ENCODE results near the gene GMDS. TPM values are rescaled to one million over a fixed set of nuclear protein-coding genes. Genes with fewer than 3 reads are reported as not detected.

GMDS gene
- total RNA-seq, 1 experiment from 2014 or later = 27.6 TPM

DNA sequence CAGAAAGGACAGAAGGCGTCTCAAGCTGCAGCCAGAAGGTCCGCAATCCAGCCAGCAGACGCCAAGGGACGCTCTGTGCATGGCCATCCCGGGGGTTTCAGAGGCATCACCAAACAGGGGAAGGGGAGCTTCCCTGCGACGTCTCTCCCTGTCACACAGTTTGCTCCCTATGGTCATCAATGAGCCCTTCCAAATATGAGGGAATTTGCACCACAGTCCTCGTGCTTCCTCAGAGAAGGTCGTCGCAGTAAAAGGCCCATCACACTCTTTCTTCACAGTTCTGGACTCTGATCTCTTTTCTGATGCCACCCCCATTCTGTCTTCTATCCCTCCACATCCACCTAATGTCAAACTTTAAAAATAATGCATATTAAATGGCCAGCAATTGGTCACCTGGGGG, 645.9 kb downstream of the GMDS start:
- H4K91ac ChIP-seq (ENCODE audit: insufficient read length, low read depth, low read length) = no peak overlapping the region
- H3K9ac ChIP-seq (ENCODE audit: extremely low read depth, insufficient read length, low read length) = no peak overlapping the region
- H3K4ac ChIP-seq (ENCODE audit: low read depth, low read length) = no peak overlapping the region
- no peak overlapping the region for H2AFZ ChIP-seq (ENCODE audit: low read length)
- no peak overlapping the region for H4K8ac ChIP-seq (replicated peaks; ENCODE audit: insufficient read length, low read depth, low read length)
- H3K36me3 Mint-ChIP-seq (ENCODE audit: insufficient read depth in 1 of 3, low read depth in 3 of 3) = no peaks in the 10 kb centered on the region
- H2BK12ac ChIP-seq (ENCODE audit: insufficient read length, low read depth, low read length) = no peak overlapping the region
- H2BK15ac ChIP-seq (ENCODE audit: low read depth, low read length) = no peak overlapping the region
- no peak overlapping the region for H4K5ac ChIP-seq (ENCODE audit: insufficient read length, low read depth, low read length)
- H3K14ac ChIP-seq (ENCODE audit: insufficient read depth, low read length) = no peak overlapping the region
- H3K4me1 Mint-ChIP-seq = peaks cover 13 to 19% of the 10 kb centered on the region in 2 experiments
- H3T11ph ChIP-seq (ENCODE audit: low read length) = no peak overlapping the region
- H3K56ac ChIP-seq (ENCODE audit: insufficient read length, low read depth, low read length) = no peak overlapping the region
- H2BK120ac ChIP-seq (ENCODE audit: low read depth, low read length, poor library complexity, severe bottlenecking) = no peak overlapping the region
- no peaks in the 10 kb centered on the region for H4K20me1 ChIP-seq (ENCODE audit: control insufficient read depth, insufficient read depth, insufficient read length)
- no peak overlapping the region for H3K27ac Mint-ChIP-seq
- H2BK5ac ChIP-seq (ENCODE audit: insufficient read length, low read length) = no peak overlapping the region
- H3K23me2 ChIP-seq (ENCODE audit: insufficient read length, low read depth, low read length, poor library complexity, severe bottlenecking) = peaks cover 1% of the 10 kb centered on the region
- TF ChIP-seq, protein P1, sequence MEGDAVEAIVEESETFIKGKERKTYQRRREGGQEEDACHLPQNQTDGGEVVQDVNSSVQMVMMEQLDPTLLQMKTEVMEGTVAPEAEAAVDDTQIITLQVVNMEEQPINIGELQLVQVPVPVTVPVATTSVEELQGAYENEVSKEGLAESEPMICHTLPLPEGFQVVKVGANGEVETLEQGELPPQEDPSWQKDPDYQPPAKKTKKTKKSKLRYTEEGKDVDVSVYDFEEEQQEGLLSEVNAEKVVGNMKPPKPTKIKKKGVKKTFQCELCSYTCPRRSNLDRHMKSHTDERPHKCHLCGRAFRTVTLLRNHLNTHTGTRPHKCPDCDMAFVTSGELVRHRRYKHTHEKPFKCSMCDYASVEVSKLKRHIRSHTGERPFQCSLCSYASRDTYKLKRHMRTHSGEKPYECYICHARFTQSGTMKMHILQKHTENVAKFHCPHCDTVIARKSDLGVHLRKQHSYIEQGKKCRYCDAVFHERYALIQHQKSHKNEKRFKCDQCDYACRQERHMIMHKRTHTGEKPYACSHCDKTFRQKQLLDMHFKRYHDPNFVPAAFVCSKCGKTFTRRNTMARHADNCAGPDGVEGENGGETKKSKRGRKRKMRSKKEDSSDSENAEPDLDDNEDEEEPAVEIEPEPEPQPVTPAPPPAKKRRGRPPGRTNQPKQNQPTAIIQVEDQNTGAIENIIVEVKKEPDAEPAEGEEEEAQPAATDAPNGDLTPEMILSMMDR (conservative IDR thresholded peaks at IDR 0.05) = no peak
- no peaks in the 10 kb centered on the region for H3K4me1 ChIP-seq (ENCODE audit: insufficient read depth, low read length)
- no peak overlapping the region for H3K27ac ChIP-seq (ENCODE audit: insufficient read length, low read depth, low read length)
- H3K9me3 ChIP-seq (ENCODE audit: control insufficient read depth, low read depth, low read length) = no peaks in the 10 kb centered on the region
- peaks cover 11% of the 10 kb centered on the region for H3K27me3 ChIP-seq (ENCODE audit: insufficient read depth, low read length)
- no peak overlapping the region for H3K23ac ChIP-seq (ENCODE audit: insufficient read length, low read depth, low read length)
- H3K4me2 ChIP-seq (ENCODE audit: insufficient read depth, insufficient read length, low read length) = no peak overlapping the region
- H2AK5ac ChIP-seq (ENCODE audit: insufficient read length, low read length) = no peak overlapping the region
- no peaks in the 10 kb centered on the region for H3K79me1 ChIP-seq (ENCODE audit: insufficient read depth, low read depth, low read length, poor library complexity, severe bottlenecking)
- no peak overlapping the region for H3K18ac ChIP-seq (ENCODE audit: insufficient read length, low read depth, low read length)
- peaks cover 65% of the 10 kb centered on the region for H3K27me3 Mint-ChIP-seq (ENCODE audit: low read depth)
- WGBS (ENCODE audit: extremely low coverage, insufficient read length, low lambda C conversion rate) = no CpG with 5 or more reads among the region's 10 CpGs
- no peaks in the 10 kb centered on the region for H3K9me3 Mint-ChIP-seq
- DNase-seq = no peak
- H3K79me2 ChIP-seq (ENCODE audit: insufficient read depth, low read length) = no peaks in the 10 kb centered on the region
- no peak overlapping the region for H2BK20ac ChIP-seq (ENCODE audit: low read depth, low read length, poor library complexity, severe bottlenecking)
- no peak overlapping the region for H3K4me3 Mint-ChIP-seq
